AG08395 (cell line): Measurements from ENCODE around the gene TCF3.

ENCODE experiments used
- DNase-seq: peaks from one replicate; pipeline ENCODE4 v3.0.0; 2012; ENCODE audit warnings: mixed read lengths, low spot score

TCF3 gene

GRCh38 chr19:1580957-1581356, 71.5 kb downstream of the TCF3 start:
- DNase-seq, result no peak

- no peak for DNase-seq
Observed at GRCh38 chr19:1580382-1580781, 72.0 kb downstream of the TCF3 start.

DNA sequence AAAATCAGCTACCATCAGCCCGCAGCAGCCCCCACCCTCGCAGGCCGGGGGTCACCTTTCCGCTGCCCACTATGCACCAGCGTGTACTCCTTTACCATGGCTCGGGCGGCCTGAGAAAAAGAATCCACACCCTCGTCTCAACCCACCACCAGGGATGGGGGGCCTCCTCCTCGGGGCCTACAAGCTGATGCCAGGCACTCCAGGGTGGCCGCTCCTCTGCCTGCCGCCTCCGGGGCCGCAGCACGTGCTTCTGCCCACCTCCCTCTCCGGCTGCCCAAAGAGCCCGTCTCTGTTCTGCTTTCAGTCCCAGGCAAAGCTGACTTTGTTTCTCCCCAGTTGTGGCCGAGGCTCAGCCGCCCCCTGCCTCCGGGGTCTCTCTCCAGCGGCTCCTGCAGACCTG, 73.2 kb downstream of the TCF3 start:
- DNase-seq, result no peak

DNA sequence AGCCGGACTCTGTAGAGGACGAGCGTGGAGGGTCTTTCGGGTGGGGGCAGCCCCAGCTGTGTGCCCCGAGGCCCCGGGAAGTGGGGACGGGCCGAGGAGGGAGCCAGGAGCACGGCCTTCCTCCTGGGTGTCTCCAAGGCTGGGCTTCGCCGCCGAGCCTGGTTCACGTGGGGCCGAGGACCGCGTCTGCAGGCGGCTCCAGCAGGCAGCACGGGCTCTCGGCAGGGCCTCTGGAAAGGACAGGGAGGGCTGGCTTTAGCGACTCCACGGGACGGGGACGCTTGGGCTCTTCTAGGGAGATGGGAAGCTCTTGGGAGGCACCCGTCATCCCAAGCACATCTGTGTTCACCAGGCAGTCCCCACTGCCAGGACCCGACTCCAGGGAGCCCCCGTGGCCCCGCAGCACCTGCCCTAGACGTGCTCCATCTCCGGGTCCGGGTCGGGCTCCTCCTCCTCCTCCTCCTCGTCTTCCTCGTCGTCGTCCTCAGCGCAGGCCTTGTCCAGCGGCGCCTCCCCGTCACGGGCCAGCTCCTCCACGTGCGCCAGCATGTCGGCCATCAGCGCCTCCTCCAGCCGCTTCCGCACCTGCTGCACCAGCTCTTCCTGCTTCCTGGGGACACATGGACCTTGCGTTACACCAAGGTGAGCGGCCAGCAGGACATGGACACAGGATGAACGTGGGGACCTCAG, 74.3 kb downstream of the TCF3 start:
- DNase-seq, result no peak

- DNase-seq, result no peak
Observed at GRCh38 chr19:1577090-1577928, 75.1 kb downstream of the TCF3 start.

DNA sequence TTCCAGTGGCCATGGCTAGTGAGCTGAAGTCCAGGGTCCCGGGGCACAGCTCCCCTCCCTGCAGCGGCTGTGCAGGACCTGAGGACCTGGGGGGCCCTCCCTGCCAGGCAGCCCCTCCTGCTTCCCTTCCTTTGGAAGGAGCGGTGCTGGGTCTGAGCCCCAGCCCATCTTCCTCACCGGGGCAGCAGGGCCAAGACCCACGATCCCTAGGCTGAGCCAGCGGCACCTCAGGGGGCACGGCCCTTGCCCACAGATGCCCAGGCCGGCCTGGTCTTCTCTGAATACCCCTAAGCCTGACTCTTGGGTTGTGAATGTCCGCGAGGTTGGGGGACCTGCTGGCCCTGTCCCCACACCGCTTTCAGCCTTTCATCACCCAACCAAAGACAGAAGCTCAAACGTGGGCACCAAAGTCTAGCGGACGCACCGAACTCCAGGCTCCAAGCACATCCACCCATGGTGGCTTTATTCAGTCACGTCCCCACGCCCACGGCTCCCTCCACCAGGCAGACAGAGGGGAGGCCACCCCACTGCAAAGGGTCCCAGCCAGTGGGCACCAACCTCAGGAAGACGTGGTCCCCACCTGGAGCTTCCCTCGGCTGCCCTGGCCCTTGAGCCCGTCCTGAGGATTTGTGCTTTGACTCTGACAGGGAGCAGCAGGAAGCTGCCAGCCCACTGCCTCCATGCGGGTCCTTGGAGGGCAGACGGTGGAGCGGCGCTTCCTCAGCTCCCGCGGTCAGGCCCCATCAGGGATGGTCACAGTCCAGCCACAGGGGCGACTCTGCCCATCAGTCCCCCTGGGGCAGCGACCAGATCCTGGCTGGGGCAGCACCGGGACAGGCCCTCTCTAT, 75.9 kb downstream of the TCF3 start:
- DNase-seq, result no peak

- no peak for DNase-seq
Observed at GRCh38 chr19:1575323-1576241, 76.8 kb downstream of the TCF3 start.

DNA sequence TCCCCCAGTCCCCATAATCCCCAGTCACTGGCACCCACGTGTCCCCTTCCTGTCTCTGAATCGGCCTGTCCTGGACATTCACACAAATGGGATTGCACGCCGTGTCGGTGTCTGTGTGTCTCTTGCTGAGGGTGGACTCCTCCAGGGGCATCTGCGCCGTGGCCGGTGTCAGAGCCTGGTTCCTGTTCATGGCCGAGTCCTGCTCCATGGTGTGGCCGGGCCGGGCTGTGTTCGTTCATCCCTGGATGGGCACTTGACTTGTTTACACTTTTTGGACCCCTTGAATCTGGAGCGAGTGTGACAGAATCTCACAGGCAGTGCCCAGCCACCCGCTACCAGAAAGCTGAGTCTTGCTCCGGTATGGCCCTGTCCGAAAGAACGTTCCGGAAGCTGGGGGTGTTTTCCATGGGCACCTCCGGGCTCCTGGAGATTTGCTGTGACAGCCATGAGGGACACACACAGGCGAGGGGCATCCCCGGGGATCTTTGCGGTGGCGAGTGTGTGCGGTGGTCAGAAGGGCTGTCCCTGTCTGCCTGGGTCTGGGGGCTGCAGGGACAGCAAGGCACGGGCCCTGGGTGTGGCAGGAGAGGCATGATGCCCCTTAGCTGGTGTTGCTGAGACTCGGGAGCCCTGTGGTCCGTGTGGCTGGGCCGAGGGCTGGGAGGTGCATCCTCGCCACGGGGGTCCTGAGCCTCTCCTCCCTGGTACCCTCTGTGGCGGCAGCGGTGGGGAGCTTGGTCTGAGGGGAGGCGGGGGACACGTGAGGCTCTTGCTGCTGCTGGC, 77.9 kb downstream of the TCF3 start:
- DNase-seq, result no peak

DNA sequence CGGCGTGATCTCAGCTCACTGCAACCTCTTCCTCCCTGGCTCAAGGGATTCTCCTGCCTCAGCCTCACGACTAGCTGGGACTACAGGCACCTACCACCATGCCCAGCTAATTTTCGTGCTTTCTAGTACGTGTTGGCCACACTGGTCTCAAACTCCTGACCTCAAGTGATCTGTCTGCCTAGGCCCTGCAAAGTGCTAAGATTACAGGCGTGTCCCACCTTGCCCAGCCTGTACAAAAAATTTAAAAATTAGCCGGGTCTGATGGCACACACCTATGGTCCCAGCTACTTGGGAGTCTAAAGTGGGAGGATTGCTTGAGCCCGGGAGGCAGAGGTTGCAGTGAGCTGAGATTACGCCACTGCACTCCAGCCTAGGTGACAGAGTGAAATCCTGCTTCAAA, 79.6 kb downstream of the TCF3 start:
- DNase-seq, result no peak

- no peak for DNase-seq
Observed at GRCh38 chr19:1571358-1571757, 81.1 kb downstream of the TCF3 start.

- DNase-seq, result no peak
Observed at GRCh38 chr19:1570836-1571235, 81.6 kb downstream of the TCF3 start.

DNA sequence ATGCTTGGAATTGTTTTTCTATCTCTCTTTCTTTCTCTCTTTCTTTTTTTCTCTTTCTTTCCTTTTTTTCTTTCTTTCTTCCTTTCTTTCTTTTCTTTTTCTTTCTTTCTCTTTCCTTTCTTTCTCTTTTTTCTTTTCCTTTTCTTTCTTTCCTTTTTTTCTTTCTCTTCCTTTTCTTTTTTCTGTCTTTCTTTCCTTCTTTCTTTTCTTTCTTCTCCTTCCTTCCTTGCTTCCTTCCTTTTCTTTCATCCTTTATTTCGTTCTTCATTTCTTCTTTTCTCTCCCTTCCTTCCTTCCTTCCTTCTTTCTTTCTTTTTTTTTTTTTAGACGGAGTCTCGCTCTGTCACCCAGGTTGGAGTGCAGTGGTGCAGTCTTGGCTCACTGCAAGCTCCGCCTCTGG, 82.4 kb downstream of the TCF3 start:
- DNase-seq, result no peak

DNA sequence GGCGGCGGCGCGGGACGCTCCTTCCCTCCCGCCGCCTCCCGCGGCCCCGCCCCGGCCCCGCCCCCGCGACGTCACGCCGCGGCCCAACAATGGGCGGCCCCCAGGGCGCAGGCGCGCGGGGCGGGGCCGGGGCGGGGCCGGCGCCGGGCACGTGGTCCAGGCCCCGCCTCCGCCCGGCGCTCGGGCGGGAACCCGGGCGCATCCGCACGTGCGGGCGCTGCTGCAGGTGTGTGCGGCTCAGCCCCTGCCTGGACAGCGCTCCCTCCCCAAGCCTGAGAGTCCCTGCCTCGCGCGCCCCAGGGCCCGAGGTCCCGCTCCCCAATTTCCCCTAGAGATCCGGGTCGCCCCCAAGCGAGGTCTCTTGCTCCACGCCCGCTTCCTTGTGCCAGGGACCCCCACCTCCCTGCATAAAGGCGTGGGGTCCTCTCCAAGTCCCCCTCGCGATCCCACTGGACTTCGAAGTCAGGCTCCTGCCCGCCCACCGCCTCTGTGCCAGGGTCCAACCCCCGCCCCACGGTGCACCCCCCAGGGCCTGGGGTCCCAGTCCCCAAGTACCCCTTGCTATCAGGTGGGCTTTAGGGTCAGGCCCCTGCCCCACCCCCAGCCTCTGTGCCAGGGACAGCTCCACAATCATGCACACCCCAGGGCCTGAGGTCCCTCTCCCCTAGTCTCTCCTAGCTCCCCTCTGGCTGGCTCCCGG, 83.9 kb downstream of the TCF3 start, which contains the start of gene MEX3D:
Gene MEX3D, minus strand, starts transcription at position 6 of the 700 bp plus-strand sequence. CDS start 267 bp downstream, outside the sequence.
- DNase-seq, result peak; percentile 99

DNA sequence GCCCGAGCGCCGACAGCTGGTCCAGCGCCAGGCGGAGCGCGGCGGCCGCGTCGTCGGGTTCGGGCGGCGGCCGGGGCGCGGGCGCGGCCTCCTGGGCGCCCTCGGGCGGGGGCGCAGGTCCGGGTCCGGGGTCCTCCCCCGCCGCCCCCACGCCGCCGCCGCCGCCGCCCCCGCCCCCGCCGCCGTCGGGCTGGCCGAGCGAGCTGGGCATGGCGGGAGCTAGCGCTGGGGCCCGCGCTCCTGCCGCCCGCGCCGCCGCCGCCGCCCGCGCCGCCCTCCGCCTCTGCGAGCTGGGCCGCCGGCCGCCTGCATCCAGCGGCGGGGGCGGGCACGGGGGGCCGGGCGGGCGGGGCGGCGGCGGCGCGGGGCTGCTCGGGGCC, 84.6 kb downstream of the TCF3 start:
- DNase-seq, result peak; percentile 33

DNA sequence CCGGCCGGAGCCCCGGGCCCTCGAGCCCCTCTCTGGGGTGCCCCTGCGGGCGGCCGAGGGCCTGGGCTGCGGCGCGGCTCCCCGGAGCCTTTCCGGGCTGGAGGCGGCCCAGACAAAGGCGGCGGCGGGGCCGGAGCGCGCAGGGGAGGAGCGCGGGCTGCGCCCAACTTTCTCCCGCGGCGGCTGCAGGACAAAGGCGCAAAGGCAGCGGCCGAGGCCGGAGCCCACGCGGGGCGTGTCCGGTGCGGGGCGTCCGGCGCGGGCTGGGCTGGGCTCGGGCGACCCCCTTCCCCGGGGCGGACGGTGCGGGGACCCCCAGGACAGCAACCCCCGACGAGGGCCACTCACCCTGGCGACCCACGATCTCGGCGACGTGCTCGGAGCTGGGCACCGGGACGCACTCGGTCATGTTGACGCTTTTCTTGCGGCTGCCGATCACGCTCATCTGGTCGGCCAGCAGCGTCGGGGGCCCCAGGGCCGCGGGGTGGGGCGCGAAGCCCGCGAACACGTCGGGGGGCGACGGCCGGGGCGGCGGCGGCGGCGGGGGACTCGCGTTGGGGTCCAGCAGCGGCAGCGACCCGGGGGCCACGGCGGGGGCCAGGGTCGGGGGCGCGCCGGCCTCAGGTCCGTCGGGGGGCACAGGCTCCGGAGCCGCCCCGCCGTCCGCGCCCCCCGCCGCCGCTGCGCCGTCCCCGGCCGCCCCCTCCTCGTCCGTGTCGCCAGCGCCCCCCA, 85.1 kb downstream of the TCF3 start:
- DNase-seq, result peak; percentile 55

DNA sequence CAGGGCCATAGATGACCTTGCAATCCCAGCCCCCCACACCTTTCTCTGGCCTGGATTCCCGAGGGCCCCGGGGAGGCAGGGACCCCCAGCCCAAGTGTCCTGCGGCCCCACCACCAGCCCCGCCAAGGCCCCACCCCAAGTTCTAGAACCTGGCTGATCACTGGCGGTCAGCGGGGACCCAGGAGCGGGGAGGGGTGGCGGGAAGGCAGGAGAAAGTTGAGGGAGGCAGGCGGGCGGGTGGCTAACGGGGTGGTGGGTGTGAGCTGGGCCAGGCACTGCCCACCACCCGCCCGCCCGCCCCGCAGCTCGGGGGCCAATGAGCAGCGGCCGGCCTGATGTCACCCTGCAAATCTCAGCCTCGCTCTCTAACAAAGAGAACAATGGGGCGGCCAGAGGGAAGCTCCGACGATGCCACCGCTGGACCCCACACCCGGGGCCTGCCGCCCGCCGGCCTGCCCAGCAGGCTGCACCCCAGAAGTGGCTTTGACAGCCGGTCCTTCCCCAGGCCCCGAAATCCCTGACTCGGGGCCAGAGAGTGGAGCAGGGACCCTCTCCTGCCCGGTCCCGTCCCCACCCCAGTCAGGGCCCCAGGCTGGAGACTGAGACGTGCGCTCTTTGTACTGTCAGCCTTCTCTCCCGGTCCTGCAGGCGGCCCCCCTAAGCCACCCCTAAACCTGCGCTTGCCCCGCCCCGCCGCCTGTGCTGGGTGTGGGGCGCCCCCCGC, 85.9 kb downstream of the TCF3 start:
- DNase-seq, result peak; percentile 92

- DNase-seq, result no peak
Observed at GRCh38 chr19:1563251-1563650, 89.2 kb downstream of the TCF3 start.

DNA sequence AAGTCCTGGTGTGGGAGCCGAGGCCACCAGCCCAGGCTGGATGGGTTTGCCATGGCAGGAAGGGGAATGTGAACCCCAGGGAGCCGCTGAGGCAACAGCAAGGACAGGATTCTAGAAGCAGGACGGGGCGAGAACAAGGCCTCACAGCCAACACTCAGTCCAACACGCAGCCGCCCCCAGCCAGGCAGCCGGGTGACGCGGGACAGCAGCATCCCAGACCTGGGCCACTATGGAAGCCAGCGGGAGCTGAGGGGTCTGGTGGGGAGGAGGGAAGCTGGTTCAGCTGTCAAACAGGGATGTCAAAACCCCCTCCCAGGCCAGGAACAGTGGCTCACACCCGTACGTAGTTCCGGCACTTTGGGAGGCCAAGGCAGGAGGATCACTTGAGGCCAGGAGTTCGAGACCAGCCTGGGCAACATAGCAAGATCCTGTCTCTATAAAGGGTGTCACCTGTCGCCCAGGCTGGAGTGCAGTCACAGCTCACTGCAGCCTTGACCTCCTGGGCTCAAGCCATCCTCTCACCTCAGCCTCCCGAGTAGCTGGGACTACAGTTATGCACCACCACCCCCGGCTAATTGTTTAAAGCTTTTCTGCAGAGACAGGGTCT, 91.1 kb downstream of the TCF3 start:
- no peak for DNase-seq
